HG02840 (cell line): ENCODE results near the gene OR2A7.
"Not testable (repeated sequence)": the region's sequence is repeated elsewhere in the genome, so short reads cannot be mapped to it uniquely, and the experiment has no call there.

Experiments used
- ATAC-seq: cut with Tn5 transposase; IDR thresholded peaks from one replicate; pipeline ENCODE4 v1.9.1; 2021; ENCODE audit warnings: mild to moderate bottlenecking, moderate library complexity, moderate number of reproducible peaks; ENCODE audit not compliant: unreplicated experiment, low FRiP score

Gene OR2A7

GRCh38 chr7:144264692-144265091, at the start of gene OR2A7:
Gene OR2A7, minus strand, starts transcription at chr7:144264792. Its CDS starts 5,164 bp downstream, at chr7:144259628.
- ATAC-seq, result not testable (repeated sequence)

DNA sequence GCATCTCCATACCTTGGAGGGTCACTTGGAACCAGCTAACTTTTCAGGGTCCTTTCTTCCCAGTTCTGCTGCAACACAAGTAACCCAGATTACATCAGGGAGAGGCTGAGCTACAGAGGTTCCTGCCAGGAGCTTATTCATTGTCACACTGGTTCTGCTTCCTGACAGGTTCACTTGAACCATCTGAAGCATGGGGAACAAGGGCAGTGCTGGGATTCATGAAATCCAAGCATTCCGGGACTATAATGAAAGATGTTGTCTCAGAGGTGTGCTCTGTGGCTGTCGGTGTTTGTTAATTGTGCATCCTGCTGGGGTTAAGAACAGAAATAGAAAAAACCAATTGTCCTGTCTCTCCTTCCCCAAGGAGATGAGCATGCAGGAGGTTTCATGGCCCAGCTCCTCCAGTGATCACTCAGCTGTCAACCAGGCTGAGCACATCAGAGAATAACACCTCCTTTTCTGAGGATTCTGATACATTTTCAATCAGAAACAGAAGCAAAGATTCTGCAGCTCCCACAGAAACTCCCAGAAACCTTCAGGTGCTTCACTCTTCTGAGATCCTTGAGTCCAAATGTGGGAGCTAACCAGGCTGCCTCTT, 47.4 kb upstream of the OR2A7 start, which contains the start of gene OR2A1:
OR2A1 (plus strand) TSS at position 548 of the 598 bp plus-strand sequence. CDS start 5,706 bp downstream, outside the sequence.
- not testable (repeated sequence) for ATAC-seq

- ATAC-seq, result not testable (repeated sequence)
Observed at GRCh38 chr7:144311218-144311617, 46.6 kb upstream of the OR2A7 start.

DNA sequence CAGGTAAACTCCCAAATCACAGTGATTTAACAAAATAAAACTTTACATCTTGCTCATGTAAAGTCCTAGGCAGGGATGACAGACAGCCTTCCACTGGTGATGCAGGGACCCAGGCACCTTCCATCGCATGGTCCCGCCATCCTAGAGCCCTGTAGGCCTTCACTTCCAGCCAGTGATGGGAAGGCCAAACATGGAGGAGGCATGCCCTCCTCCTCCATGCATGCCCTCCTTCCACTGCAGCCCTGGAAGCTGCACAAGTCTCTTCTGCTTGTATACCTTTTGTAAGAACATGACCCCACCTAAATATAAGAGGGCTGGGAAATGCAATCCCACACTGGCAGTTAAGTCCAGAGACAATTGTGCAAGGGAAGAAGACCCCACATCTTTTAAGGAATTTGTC, 45.1 kb upstream of the OR2A7 start:
- not testable (repeated sequence) for ATAC-seq

DNA sequence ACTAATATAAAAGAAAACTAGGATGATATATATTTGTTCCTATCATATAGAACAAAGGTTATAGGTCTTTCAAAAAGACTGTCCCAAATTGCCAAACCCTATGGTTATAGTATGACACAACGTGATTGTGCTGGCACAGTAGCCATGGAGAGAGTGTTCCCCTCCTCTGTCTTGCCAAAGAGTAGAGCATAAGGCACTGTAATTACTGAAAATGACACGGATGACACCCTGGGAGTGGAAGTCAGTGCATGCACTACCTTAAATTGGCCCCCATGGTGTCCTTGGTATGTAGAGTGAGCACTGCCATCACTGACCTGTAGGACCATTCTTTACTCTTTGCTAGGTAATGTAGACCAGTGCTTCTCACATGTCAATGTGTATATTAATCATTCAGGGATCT, 40.6 kb upstream of the OR2A7 start:
- not testable (repeated sequence) for ATAC-seq

GRCh38 chr7:144303607-144304006, 39.0 kb upstream of the OR2A7 start:
- not testable (repeated sequence) for ATAC-seq

- ATAC-seq, result not testable (repeated sequence)
Observed at GRCh38 chr7:144302578-144303303, 38.1 kb upstream of the OR2A7 start.

DNA sequence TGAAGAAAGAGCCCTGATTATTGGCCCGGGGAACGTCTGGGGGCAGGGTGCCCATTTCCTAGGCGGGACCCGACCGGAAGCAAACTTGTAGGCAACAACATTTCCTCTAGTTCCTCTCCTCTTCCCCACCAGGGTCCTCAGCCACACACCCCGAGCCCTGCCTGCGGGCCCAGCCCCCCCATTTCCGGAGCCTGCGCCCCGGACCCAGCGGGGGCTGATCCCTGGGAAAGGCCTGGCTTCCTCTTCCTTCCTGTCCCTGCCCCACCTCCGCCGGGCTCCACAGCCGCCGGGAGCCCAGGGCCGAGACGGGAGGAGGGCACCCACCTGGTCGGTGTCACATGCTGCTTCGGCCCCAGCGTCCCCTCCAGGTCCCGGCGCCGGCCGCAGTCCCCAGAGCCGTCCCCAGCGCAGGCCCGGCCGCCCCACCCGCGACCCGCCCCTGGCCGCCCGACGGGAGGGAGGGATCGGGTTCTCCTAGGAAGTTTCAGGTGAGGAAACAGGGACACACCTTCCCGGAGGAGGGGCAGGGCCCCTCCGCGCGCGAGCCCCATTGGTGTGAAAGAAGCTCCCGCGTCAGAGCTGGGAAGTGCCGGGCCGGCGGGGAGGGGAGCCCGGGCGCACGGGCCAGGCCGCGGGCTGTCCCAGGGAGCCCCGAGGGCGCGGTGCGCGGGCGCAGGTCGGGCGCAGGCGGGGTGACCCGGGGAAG, 29.4 kb upstream of the OR2A7 start:
- peak; percentile 73 for ATAC-seq

DNA sequence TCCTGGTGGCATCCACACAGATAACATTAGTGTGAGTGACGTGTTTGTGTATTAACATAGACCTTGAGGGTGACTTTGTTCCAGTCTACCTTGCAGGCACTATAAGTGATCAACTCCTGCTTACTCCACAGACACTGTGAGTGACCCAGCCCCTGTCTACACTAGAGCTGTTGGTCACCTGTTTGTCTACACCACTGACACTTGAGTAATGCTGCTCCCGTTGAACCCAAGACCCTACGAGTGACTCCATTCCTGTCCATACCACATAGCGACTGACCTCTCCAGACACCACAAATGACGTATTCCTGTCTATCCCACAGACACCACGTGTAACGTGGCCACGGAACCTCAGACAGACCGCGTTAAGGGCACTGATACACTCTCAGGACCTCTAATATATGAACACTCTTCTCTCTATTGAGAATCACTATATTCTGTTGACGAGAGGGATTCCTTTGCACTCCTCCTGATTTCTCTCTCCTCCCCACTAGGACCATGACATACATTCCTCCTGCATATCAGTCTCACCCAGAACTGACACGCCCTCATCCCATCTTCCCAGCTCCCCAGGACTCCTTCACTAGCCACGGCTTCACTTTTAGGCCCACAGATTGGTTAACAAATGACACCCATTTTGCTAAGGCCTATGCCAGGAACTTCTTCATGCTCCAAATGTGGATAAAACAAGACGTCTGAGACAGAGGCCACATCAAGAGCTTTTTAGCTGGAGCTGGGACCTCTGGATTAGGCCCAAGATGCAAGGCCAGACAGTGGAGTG, 28.0 kb upstream of the OR2A7 start:
- ATAC-seq, result not testable (repeated sequence)

- ATAC-seq, result not testable (repeated sequence)
Observed at GRCh38 chr7:144291607-144292006, 27.0 kb upstream of the OR2A7 start.

- not testable (repeated sequence) for ATAC-seq
Observed at GRCh38 chr7:144287171-144287784, 22.7 kb upstream of the OR2A7 start.

- ATAC-seq, result not testable (repeated sequence)
Observed at GRCh38 chr7:144283716-144284115, 19.1 kb upstream of the OR2A7 start.

DNA sequence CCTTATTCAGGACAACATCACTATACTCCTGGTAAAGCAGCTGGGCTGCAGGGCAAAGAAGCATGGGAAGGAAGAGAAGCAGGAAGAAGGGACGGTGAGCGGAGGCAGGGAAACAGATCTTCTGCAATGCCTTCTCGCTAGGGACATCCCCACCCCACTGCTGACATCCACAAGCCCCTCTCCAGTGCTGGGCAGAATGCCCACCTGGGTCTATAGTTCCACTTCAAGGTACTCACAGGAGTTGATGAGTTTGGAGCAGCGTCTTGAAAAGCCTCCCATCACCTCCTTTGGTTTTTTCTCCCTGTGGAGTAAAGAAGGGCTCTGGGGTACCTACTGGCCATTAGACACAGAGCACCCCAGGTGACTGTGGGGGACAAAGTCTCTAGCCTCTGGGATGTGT, 17.9 kb upstream of the OR2A7 start:
- ATAC-seq, result not testable (repeated sequence)

DNA sequence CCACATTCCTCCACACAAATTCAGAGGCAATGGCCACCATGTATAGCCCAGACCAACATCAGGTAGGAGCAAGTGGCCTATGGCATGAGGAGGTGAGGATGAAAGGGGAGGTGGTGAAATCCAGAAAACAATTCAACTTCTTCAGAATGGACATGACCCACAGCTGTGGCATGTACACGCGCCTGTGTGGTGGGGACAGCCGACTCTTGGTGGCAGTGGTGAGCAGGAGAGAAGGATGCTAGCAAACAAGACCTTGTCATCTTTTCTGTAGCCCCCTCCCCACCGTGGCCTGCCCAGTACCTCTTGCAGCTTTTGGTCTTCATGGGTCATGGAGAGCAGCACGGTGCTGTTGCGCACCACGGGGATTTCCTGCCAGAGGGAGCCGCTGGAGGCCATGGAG, 17.4 kb upstream of the OR2A7 start:
- ATAC-seq, result not testable (repeated sequence)

DNA sequence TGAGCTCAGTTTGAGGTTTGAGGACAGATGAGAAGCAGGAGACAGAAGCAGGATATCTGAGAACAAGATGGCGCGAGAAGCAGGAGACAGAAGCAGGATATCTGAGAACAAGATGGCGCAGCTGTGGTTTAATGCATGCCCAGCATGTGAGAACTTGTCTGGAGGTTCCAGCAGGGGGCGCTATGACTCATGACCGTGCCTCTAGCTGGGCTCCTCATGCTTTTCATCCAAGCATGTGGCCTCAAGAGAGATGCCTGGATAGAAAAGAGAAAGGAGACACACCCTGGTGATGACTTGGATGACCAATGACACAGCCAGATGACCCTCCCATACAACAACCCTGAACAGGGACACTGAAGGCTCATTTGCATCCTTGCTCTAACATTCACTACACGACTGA, 15.4 kb upstream of the OR2A7 start:
- not testable (repeated sequence) for ATAC-seq

DNA sequence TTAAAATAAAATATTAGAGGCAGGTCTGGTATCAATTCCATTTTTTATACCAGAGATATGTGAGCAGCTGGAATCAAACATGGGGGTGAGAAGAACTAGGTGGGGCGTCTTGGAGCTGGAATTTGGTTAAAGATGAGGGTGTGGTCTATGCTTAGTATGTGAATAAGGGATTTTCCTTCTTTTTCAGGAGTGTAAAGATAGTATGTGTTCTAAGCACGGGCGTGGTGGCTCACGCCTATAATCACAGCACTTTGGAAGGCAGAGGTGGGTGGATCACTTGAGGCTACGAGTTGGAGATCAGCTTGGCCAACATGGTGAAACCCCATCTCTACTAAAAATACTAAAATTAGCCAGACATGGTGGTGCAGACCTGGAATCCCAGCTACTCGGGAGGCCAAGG, 10.7 kb upstream of the OR2A7 start:
- not testable (repeated sequence) for ATAC-seq

- ATAC-seq, result not testable (repeated sequence)
Observed at GRCh38 chr7:144269188-144269587, 4.6 kb upstream of the OR2A7 start, which contains the start of gene CTAGE8. Gene CTAGE8, minus strand, starts transcription at chr7:144269288. Its CDS starts 38 bp downstream, at chr7:144269250.

DNA sequence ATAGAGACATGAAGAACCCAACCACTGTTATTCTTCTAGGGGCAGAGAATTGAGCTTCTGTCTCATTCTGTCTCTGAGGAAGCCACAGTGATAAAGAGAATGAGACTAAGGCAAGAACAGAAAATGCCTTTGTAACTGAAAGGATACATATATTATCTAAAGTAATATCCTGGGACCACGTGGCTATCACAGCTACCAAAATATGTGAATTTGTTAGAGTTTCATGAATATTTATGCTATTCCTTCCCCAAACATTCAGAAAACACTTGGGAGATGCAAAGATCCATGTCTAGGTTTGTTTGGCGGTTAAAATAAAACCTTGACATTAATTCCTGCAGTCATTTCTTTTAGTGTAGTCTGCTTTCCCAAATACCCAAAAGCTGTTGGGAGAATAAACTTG, 2.5 kb downstream of the OR2A7 start:
- not testable (repeated sequence) for ATAC-seq

- not testable (repeated sequence) for ATAC-seq
Observed at GRCh38 chr7:144259067-144259466, 5.5 kb downstream of the OR2A7 start.

DNA sequence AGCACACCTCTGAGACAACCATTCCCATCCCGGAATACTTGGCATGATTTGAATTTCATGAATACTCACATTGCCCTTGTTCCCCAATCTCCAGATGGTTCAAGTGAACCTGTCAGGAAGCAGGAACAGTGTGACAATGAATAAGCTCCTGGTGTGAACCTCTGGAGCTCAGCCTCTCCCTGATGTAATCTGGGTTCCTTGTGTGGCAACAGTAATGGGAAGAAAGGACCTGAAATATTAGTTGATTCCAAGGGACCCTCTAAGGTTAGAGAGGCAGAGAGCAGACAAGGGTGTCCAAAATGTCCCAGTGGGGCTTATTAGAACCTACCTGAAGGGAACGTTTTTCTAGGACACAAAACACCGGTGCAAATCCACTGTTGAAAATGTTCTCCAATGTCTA, 8.5 kb downstream of the OR2A7 start:
- no peak for ATAC-seq
